ENCODE data around the gene PIP4K2C.
"Not testable (repeated sequence)": the region's sequence is repeated elsewhere in the genome, so short reads cannot be mapped to it uniquely, and the experiment has no call there.

Gene PIP4K2C

DNA sequence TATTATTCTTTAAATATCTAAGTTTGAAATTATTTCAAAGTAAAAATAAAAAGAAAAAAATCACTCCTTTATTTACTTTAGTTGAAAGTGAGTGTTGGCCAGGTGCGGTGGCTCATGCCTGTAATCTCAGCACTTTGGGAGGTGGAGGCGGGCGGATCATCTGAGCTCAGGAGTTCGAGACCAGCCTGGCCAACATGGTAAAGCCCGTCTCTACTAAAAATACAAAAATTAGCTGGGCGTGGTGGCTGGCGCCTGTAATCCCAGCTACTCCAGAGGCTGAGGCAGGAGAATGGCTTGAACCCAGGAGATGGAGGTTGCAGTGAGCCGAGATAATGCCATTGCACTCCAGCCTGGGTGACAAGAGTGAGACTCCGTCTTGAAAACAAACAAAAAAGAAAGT lies 45.7 kb downstream of the PIP4K2C start:
- not testable (repeated sequence) for DNase-seq (ENCODE audit: low read depth)

GRCh38 chr12:57637364-57637763 lies 46.4 kb downstream of the PIP4K2C start:
- DNase-seq (ENCODE audit: low read depth) = no peak

GRCh38 chr12:57638096-57638495 lies 47.1 kb downstream of the PIP4K2C start:
- no peak for DNase-seq (ENCODE audit: low read depth)

- no peak for DNase-seq (ENCODE audit: low read depth)
Observed at GRCh38 chr12:57640175-57641042, 49.4 kb downstream of the PIP4K2C start.

- DNase-seq (ENCODE audit: low read depth) = no peak
Observed at GRCh38 chr12:57641699-57642442, 50.9 kb downstream of the PIP4K2C start.

DNA sequence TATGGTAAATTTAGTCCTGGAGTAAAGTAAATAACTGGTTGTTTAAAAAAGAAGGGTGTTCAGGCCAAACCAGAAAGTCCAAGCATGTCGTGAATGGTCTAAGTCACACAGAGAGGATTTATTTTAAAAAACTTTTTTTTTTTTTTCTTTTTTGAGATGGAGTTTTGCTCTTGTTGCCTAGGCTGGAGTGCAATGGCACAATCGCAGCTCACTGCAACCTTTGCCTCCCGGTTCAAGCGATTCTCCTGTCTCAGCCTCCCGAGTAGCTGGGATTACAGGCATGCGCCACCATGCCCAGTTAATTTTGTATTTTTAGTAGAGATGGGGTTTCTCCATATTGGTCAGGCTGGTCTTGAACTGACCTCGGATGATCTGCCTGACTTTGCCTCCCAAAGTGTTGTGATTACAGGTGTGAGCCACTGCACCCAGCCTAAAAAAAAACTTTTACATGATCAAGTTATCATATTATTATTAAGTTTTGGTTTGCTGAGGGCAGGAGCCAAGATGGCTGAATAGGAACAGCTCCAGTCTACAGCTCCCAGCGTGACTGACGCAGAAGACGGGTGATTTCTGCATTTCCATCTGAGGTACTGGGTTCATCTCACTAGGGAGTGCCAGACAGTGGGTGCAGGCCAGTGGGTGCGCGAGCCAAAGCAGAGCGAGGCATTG lies 55.1 kb downstream of the PIP4K2C start:
- DNase-seq (ENCODE audit: low read depth) = peak; percentile 9

- DNase-seq (ENCODE audit: low read depth) = not testable (repeated sequence)
Observed at GRCh38 chr12:57646659-57647049, 55.7 kb downstream of the PIP4K2C start.

All from iris pigment epithelial cell (primary cell).